ENCODE data around the gene FAM43B. TPM values are rescaled to one million over a fixed set of nuclear protein-coding genes. Genes with fewer than 3 reads are reported as not detected.

Gene FAM43B
- total RNA-seq, 1 experiment from 2014 or later: 0.73 TPM

DNA sequence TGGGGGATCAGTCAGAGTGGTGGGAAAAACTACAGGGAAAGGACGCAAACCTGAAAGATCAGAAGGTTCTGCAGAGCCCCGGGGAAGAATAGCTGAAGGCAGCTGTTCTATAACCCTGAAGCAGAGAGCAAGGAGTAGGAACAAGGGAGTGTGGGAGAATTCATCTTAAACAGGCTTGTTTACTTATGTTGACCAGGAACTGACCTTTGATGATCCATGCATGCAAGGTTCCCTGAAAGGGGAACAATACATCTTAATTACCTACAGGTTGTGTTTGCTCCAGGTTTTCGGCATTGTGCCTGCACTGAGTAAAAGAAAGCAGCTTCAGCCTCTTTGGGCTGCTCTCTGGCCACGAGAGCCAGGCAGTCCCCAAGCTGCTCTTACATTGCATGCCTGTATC lies 18.7 kb upstream of the FAM43B start:
- Histone ChIP-seq H3K27ac (no peak overlapping the region), H3K4me3 (no peak overlapping the region), H3K27me3 (peaks cover 44% of the 10 kb centered on the region), H3K4me1 (no peaks in the 10 kb centered on the region), H3K36me3 (no peaks in the 10 kb centered on the region), H3K9me3 (replicated peaks) (no peaks in the 10 kb centered on the region)
- no peak for DNase-seq

DNA sequence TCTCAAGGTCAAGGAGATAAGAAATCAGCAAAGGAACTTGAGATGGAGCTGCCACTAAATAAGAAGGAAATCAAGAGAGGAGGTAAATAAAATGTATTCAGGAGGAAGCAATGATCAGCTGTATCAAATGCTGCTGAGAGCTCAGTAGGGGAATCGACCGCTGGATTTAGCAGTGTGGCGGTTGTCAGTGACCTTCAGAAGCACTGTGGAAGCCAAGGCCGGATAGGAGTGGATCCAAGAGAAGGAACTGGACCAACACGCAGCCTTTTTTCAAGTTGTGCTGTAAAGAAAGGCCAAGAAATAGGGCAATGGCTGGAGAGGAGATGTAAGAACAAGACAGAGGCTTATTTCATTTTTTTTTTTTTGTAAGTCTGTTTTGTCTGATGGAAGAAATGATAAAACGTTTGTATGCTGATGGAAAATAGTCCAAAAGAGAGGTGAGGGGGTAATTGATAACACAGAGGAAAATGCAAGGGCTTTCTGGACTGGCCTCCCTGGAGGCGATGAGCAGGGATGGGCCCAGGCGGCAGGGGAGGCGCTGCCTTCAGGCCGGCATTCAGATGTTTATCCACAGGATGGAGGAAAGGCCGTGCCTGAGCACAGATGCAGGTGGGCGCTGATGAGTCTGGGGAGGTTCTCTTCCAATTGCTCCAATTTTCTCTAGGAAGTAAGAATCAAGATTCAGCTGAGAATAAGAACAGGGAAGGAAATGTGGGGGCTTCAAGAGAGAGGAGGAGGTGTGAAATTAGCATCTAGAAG lies 17.5 kb upstream of the FAM43B start:
- H3K9me3 ChIP-seq (replicated peaks): no peaks in the 10 kb centered on the region
- no peaks in the 10 kb centered on the region for H3K4me1 ChIP-seq
- no peaks in the 10 kb centered on the region for H3K36me3 ChIP-seq
- H3K4me3 ChIP-seq: no peak overlapping the region
- no peak overlapping the region for H3K27ac ChIP-seq
- DNase-seq: no peak
- H3K27me3 ChIP-seq: peaks cover 44% of the 10 kb centered on the region

DNA sequence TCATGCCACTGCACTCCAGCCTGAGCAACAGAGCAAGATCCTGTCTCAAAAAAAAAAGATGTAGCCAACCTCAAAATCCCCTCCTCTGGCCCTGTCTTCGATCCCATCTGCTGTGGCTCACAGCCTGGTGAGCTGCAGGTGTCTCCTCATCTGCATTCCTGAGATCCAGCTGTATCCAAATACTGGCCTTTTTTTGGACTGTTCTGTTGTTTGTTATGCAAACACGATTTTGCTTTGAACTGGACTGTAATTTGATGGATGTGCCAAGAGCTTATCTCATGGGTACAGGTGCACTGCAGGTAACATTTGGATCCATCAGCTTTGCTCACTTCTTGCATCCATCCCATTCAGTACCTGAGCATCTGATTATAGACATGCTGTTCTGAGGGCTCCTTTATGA lies 14.1 kb upstream of the FAM43B start:
- Histone ChIP-seq H3K27me3 (peaks cover 36% of the 10 kb centered on the region), H3K36me3 (no peaks in the 10 kb centered on the region), H3K27ac (no peak overlapping the region), H3K9me3 (replicated peaks) (no peaks in the 10 kb centered on the region), H3K4me1 (no peaks in the 10 kb centered on the region), H3K4me3 (no peak overlapping the region)
- DNase-seq: no peak

GRCh38 chr1:20538760-20539551 lies 13.4 kb upstream of the FAM43B start:
- H3K9me3 ChIP-seq (replicated peaks): no peaks in the 10 kb centered on the region
- H3K36me3 ChIP-seq: no peaks in the 10 kb centered on the region
- no peak for DNase-seq
- H3K4me1 ChIP-seq: no peaks in the 10 kb centered on the region
- H3K27ac ChIP-seq: no peak overlapping the region
- peaks cover 36% of the 10 kb centered on the region for H3K27me3 ChIP-seq
- H3K4me3 ChIP-seq: no peak overlapping the region

GRCh38 chr1:20540281-20540680 lies 12.1 kb upstream of the FAM43B start:
- Histone ChIP-seq H3K27me3 (peaks cover 25% of the 10 kb centered on the region), H3K4me3 (no peak overlapping the region), H3K36me3 (no peaks in the 10 kb centered on the region), H3K9me3 (replicated peaks) (no peaks in the 10 kb centered on the region), H3K4me1 (no peaks in the 10 kb centered on the region), H3K27ac (no peak overlapping the region)
- DNase-seq: no peak

GRCh38 chr1:20546637-20547036 lies 5.7 kb upstream of the FAM43B start:
- Histone ChIP-seq H3K4me3 (no peak overlapping the region), H3K27me3 (peaks cover 13% of the 10 kb centered on the region), H3K4me1 (no peaks in the 10 kb centered on the region), H3K9me3 (replicated peaks) (no peaks in the 10 kb centered on the region), H3K27ac (no peak overlapping the region), H3K36me3 (no peaks in the 10 kb centered on the region)
- DNase-seq: no peak

- Histone ChIP-seq H3K36me3 (no peaks in the 10 kb centered on the region), H3K4me1 (no peaks in the 10 kb centered on the region), H3K27me3 (peaks cover 1% of the 10 kb centered on the region; the same call in 1 of the 2 replicates), H3K9me3 (replicated peaks) (no peaks in the 10 kb centered on the region), H3K4me3 (no peak overlapping the region), H3K27ac (no peak overlapping the region)
- DNase-seq: no peak
Observed at GRCh38 chr1:20551161-20551560, 1.2 kb upstream of the FAM43B start.

- no peaks in the 10 kb centered on the region for H3K36me3 ChIP-seq
- peak overlapping the region; percentile 51 for H3K4me3 ChIP-seq
- no peak overlapping the region for H3K27ac ChIP-seq
- DNase-seq: no peak
- peaks cover 3% of the 10 kb centered on the region; the same call in 1 of the 2 replicates for H3K27me3 ChIP-seq
- H3K4me1 ChIP-seq: no peaks in the 10 kb centered on the region
- no peaks in the 10 kb centered on the region for H3K9me3 ChIP-seq (replicated peaks)
Observed at GRCh38 chr1:20552728-20553445, 514 bp downstream of the FAM43B start.

- no peaks in the 10 kb centered on the region for H3K36me3 ChIP-seq
- H3K27me3 ChIP-seq: peaks cover 3% of the 10 kb centered on the region; the same call in 1 of the 2 replicates
- H3K4me3 ChIP-seq: no peak overlapping the region
- no peak for DNase-seq
- no peaks in the 10 kb centered on the region for H3K9me3 ChIP-seq (replicated peaks)
- no peak overlapping the region for H3K27ac ChIP-seq
- H3K4me1 ChIP-seq: no peaks in the 10 kb centered on the region
Observed at GRCh38 chr1:20555025-20555757, 2.8 kb downstream of the FAM43B start.

GRCh38 chr1:20555758-20556120 lies 3.4 kb downstream of the FAM43B start:
- peaks cover 3% of the 10 kb centered on the region; the same call in 1 of the 2 replicates for H3K27me3 ChIP-seq

DNA sequence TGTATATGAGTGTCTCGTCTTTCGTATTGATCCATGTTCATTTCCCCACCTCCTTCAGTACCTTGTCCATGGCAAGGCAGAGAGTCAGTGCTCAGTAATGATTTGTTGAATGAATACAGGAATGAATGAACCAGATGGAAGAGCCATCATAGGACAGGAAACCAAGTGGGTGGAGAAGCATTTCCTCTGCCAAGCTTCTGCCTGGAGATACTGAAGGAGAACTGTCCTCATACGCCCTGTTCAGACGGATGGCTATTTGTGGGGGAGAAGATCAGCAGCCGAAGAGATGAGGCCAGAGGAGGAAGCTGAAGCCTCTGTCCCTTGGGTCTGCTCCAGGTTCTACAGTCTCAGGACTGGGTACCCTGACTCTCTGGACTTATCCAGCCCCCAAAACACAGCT lies 5.8 kb downstream of the FAM43B start:
- Histone ChIP-seq H3K27ac (no peak overlapping the region), H3K27me3 (peaks cover 3% of the 10 kb centered on the region; the same call in 1 of the 2 replicates), H3K36me3 (no peaks in the 10 kb centered on the region), H3K4me3 (no peak overlapping the region), H3K4me1 (no peaks in the 10 kb centered on the region), H3K9me3 (replicated peaks) (no peaks in the 10 kb centered on the region)
- no peak for DNase-seq

More at GRCh38 chr1:20555758-20556120, 3.4 kb downstream of the FAM43B start:
- H3K9me3 ChIP-seq (replicated peaks): no peaks in the 10 kb centered on the region
- no peak overlapping the region for H3K4me3 ChIP-seq
- DNase-seq: no peak
- H3K4me1 ChIP-seq: no peaks in the 10 kb centered on the region
- no peaks in the 10 kb centered on the region for H3K36me3 ChIP-seq
- H3K27ac ChIP-seq: no peak overlapping the region

DNA sequence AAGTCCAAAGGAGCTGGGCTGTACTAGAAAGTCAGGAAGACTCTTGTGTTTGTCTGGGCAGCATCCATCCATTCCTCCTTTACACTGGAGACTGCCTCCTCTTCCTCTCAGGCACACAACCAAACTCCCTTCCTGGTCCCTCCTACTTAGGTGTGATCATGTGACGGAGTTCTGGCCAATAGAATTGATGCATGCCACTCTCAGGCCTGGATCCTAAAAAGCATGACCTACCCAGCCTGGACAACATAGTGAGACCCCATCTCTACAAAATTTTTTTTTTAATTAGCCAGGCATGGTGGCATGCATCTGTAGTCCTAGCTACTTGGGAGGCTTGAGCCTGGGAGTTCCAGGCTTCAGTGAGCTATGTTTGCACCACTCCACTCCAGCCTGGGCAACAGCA lies 8.6 kb downstream of the FAM43B start:
- 0 out of 2 replicates have a peak, but pooled peaks cover 3% of the 10 kb centered on the region for H3K27me3 ChIP-seq
- H3K36me3 ChIP-seq: no peaks in the 10 kb centered on the region
- H3K4me3 ChIP-seq: no peak overlapping the region
- no peak overlapping the region for H3K27ac ChIP-seq
- H3K4me1 ChIP-seq: no peaks in the 10 kb centered on the region
- no peak for DNase-seq
- H3K9me3 ChIP-seq (replicated peaks): no peaks in the 10 kb centered on the region

GRCh38 chr1:20565234-20565633 lies 12.9 kb downstream of the FAM43B start:
- H3K27me3 ChIP-seq: peaks cover 4% of the 10 kb centered on the region; the same call in 1 of the 2 replicates
- no peaks in the 10 kb centered on the region for H3K4me1 ChIP-seq
- DNase-seq: no peak
- H3K4me3 ChIP-seq: no peak overlapping the region
- no peaks in the 10 kb centered on the region; the same call in 1 of the 2 replicates for H3K9me3 ChIP-seq (replicated peaks)
- no peaks in the 10 kb centered on the region for H3K36me3 ChIP-seq
- no peak overlapping the region for H3K27ac ChIP-seq

GRCh38 chr1:20569523-20570098 lies 17.2 kb downstream of the FAM43B start:
- H3K27ac ChIP-seq: no peak overlapping the region
- no peaks in the 10 kb centered on the region for H3K4me1 ChIP-seq
- H3K9me3 ChIP-seq (replicated peaks): no peaks in the 10 kb centered on the region; the same call in 1 of the 2 replicates
- H3K27me3 ChIP-seq: peaks cover 7% of the 10 kb centered on the region; the same call in 1 of the 2 replicates
- DNase-seq: no peak
- no peak overlapping the region for H3K4me3 ChIP-seq
- no peaks in the 10 kb centered on the region for H3K36me3 ChIP-seq
